HG02840 (cell line): ENCODE data around the gene LYRM2.

Experiments
- ATAC-seq: cut with Tn5 transposase; IDR thresholded peaks from one replicate; pipeline ENCODE4 v1.9.1; 2021; ENCODE audit warnings: mild to moderate bottlenecking, moderate library complexity, moderate number of reproducible peaks; ENCODE audit not compliant: unreplicated experiment, low FRiP score

Gene LYRM2

GRCh38 chr6:89563866-89564265 lies 74.7 kb downstream of the LYRM2 start:
- no peak for ATAC-seq

DNA sequence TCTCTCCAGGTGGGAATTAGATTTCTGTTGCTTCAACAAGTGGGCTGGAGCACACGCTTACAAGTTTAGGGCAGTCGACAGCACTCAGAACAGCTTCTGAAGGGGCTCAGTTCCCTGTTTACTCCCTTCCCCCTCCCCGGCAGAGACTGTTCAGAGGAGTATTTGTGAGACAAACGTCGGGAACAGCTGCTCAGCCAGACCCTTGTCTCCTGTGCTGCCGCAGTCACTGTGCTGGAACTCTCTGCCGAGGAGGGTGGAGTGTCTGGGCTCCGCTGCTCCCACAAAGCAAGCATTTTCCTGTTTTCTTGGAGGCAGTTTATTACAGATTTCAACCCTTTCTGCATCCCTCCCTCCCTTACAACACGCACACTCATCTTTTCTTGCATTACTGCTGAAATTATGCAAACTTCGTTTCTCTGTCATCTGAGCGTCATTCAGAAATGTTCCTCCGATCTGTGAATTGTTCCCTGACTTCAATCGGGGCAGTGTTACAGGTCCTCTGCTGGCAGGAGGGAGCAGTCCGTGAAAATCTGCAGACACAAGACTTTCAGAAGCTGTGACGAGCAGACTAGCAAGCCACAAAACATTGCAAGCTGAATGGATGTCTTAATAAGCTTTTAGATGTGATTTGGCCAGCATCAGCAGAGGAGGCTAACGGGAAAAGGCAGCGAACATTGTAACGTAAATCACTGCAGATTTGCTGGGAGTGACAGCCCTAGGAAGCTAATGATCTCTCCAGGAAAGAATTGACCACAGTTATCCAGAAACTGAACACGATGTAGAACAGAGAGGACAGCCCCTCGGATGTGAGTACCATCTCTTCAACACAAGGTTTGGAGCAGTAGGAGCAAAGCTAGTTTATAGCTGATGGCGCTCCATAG lies 76.2 kb downstream of the LYRM2 start:
- ATAC-seq: no peak

- no peak for ATAC-seq
Measured at GRCh38 chr6:89559487-89559886, 79.1 kb downstream of the LYRM2 start.

GRCh38 chr6:89555806-89556205 lies 82.7 kb downstream of the LYRM2 start:
- no peak for ATAC-seq

DNA sequence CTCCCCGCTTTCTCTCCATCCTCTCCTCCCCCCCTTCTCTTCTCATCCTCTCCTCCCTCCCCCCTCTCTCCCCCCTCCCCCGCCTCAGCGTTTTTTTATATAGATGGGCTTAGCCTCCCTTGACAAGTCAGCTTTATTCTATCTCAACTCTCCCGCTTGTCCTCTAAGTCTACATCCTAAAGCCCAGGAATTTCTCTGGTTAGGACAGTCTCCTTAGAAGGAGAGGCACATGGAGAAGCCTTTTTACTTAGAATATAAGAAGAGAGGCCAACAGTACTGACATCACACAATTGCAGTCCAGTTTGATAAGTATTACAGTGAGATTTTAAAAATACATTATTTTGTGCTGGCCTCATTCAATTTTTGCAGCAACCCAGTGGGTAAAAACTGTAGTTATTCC lies 83.5 kb downstream of the LYRM2 start:
- ATAC-seq: no peak

GRCh38 chr6:89554106-89554505 lies 84.4 kb downstream of the LYRM2 start:
- no peak for ATAC-seq

DNA sequence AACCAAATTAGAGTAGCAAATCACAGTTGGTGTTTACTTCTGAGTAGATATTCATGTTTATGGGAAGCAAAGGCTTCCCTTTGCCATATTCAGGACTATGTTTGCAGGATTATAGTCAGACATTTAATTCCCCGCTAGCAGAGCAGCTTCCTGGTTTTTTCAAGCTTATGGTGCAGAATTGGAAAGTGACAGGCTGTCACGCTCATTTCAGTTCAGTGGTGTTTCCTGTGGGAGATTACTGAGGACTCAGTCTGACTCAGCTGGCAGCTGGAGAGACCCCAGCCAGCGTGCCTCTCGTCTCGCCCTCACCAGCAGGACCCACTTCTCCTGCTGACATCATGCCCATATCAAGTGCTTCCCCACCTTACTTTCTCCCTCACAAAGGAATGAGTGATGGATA lies 85.1 kb downstream of the LYRM2 start:
- no peak for ATAC-seq

- no peak for ATAC-seq
Measured at GRCh38 chr6:89547281-89547680, 91.3 kb downstream of the LYRM2 start.

DNA sequence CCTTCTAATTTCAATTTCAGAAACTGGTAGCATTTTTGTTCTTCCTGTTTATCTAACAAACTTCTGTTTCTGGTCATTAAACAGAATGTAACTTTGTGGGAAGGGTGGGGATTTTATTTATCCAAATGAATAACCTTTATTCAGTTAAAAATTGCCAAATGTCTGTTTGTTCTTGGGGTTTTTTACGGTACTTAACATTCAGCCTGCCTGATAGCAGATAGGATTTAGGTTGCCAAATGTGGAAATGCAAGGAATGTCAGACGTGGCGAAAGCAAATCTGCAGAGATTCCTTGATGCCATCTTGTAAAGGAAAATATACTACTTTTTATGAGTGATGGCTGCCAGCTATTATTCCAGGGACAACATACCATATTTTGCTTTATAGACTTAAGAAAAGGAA lies 95.7 kb downstream of the LYRM2 start:
- no peak for ATAC-seq

DNA sequence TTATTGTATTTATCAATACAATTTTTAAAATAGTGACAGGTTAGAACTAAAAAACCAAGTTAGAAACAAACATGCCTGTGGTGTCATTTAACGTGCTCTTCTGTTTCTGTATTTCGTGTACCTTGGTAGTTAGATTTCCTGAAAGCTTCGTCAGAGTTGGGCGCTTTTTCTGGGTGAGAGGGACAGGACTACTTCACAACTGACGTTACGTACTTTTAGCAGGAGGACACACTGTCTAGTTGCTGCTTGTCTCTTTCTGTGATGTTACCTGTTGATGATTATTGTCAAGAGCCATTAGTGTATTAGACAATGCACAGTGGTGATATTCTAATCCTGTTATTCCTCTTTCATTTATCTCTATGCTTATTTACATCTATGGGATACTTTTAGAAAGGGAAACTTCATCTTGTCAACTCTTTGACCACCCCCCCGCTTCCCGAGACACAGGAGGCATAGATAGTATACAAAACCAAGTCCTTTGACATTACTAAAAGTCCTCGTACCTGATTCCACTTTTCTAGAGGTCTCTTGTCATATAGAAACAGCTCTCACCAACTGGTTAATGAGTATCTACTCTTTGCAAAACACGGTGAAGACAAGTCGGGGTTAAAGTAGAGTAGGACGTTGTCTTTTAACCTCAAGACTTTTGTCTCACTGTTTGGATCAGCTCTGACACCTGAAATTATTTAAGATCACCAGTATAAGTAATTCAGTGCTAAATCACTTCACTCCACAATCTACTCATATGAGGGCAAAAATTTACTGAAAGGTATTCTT lies 96.3 kb downstream of the LYRM2 start:
- ATAC-seq: no peak

DNA sequence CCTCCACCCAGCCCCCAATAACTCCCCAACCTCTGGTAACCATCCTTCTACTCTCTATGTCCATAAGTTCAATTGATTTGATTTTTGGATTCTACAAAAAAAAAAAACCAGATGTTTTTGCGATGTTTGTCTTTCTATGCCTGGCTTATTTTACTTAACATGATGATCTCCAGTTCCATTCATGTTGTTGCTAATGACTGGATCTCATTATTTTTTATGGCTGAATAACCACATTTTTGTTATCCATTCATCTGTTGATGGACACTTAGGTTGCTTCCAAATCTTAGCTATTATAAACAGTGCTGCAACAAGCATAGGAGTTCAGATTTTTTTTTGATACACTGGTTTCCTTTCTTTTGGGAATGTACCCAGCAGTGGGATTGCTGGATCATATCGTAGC lies 98.8 kb downstream of the LYRM2 start:
- ATAC-seq: no peak

DNA sequence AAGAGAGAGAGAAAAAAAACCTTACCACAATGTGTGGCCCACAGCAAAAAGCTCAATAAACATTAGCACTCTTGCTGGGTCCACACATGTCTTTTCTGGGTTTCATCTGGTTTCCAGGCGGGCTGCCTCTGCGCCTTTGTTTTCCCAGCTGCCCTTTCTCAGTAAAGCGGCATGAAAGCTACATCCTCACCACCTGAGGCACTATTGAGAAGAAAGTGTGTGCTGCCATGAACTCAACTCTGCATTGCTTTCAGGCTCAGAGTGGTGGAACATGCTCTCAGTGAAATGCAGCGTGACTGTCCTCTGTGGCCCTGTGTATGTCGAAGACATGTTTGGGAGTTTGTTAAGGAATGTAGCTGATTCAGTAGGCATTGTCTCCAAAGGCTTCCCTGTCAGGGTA lies 102.3 kb downstream of the LYRM2 start:
- ATAC-seq: no peak

DNA sequence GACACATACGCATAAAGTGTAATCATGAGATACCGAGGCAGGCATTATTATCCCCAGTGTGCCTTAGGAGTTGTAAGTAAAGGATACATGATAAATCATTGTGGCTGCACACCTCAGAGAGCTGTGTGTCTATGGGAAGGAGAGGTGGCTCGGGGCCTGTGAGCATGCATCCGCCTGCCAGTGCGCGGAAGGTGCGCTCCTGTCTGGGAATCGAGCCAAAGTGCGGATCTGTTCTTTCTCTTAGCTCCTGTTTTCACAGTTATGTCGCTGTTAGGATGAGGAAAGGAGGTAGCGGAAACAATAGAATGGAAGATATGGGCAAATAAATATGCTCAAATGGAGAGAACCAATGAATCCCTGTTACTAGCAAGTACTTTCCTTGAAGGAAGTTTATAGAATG lies 107.6 kb downstream of the LYRM2 start:
- ATAC-seq: no peak

GRCh38 chr6:89528866-89529265 lies 109.7 kb downstream of the LYRM2 start:
- ATAC-seq: no peak

DNA sequence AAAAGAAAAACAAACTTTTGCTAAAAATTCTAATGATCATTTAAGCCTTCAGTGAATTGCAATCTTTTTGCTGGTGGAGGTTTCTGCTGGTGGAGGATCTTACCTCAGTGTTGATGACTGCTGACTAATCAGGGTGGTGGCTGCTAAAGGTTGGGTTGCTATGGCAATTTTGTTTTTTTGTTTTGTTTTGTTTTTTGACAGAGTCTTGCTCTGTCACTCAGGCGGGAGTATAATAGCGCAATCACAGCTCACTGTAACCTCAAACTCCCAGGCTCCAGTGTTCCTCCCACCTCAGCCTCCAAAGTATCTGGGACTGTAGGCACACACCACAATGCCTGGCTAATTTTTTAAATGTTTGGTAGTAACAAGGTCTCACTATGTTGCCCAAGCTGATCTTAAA lies 110.9 kb downstream of the LYRM2 start:
- no peak for ATAC-seq

DNA sequence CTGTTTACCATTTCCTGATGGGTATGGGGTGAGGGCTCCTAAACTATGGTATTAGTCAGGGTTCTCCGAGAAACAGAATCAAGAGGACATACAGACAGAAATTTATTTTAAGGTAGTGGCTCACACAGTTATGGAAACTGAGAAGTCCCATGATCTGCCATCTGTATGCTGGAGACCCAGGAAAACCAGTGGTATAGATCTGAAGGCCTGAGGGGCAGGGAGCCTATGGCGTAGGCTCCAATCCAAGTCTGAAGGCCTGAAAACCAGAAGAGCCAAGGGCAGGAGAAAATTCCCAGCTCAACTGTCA lies 112.0 kb downstream of the LYRM2 start:
- no peak for ATAC-seq

DNA sequence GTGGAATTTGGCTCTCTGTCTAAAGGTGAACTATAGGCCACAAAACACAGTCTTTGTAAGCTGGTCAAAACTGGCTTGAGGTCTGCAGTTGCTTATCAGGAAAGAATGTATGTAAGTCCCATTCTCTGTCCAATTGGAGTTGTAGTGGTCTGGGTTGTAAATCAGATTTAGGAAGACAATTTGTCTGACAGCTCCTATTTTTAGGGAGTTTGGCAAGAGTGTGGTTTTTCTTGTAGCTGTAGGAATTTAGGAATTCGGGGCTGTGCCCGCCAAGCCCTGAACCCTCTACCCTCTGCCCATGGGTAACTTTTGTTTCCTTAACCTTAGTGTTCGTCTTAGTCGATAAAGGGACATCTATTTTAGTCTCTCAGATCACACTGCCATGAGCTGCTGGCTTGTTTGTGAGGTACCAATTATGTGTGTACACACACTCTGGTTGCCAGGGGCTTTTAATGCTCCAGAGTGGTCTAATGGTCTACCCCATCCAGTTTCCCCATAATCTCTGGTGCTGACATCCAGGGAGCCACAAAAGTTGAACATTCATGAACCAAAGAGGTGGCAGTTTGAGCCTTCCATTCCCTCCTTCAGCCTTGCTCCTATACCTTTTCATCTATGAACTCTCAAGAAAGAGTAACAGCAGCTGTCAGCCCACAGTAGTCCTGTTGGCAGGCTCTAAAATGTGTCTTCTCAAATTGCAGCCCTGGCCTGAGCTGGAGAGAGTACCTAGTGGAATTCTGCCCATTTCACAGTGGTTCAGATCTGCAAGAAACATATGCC lies 112.6 kb downstream of the LYRM2 start:
- ATAC-seq: no peak

GRCh38 chr6:89522778-89523177 lies 115.8 kb downstream of the LYRM2 start:
- no peak for ATAC-seq

DNA sequence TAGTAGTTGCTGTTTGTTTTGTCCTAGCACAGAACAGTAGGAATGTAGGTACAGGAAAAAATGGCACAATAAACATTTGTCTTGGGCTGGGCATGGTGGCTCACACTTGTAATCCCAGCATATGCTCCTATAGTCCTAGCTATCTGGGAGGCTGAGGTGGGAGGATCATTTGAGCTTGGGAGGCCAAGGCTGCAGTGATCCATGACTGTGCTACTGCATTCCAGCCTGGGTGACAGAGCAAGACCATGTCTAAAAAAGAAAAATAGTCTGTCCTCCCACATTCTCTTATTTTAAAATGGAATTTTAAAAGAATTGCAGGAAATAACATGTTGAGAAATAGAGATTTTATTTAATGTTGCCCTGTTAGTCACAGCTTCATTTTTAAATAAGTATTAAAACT lies 117.8 kb downstream of the LYRM2 start:
- ATAC-seq: no peak

DNA sequence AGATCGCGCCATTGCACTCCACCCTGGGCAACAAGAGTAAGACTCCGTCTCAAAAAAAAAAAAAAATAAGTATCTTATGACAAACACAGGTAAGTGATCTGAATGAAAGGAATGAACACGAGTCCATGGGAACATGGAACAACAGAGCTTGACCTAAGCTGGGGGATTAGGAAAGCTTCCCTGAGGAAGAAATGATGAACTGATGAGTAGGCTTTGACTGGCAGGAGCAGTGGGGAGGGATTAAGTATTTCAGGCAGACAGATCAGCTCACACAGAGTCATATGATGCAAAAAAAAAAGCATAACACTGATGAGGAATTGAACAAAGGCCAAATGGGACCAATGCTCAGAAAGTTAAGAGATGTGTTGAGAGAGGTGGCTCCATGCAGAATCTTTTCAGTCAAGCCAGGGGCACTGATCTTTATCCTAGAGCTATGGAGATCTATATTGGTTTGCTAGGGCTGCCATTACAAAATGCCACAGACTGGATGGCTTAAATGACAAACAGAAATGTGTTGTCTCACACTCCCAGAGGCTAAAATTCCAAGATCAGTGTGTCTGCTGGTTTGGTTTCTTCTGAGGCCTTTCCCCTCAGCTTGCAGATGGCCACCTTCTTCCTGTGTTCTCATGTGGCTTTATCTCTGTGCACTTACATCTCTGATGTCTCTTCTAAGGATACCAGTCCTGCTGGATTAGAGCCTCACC lies 120.0 kb downstream of the LYRM2 start:
- no peak for ATAC-seq
